ENCODE data around the gene PTK6.
"Not testable (repeated sequence)": the region's sequence is repeated elsewhere in the genome, so short reads cannot be mapped to it uniquely, and the experiment has no call there.

Gene PTK6

DNA sequence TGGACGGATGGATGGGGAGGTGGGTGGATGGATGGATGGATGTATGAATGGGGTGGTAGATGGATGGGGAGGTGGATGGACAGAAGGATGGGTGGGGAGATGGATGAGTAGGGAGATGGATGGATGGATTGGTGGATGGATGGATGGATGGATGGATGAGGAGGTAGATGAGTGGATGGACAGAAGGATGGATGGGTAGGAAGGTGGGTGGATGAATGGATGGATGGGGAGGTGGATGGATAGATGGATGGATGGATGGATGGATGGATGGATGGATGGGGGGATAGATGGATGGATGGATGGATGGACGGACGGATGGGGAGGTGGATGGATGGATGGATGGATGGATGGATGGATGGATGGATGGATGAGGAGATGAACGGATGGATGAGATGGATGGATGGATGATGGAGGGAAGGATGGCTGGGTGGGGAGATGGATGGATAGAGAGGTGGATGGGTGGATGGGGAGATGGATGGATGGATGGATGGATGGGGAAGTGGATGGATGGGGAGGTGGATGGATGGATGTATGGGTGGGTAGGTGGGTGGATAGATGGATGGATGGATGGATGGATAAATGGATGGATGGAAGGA, 45.4 kb downstream of the PTK6 start:
- no peak for DNase-seq

GRCh38 chr20:63491078-63491477, 46.1 kb downstream of the PTK6 start:
- no peak for DNase-seq

GRCh38 chr20:63490416-63490815, 46.8 kb downstream of the PTK6 start:
- no peak for DNase-seq

DNA sequence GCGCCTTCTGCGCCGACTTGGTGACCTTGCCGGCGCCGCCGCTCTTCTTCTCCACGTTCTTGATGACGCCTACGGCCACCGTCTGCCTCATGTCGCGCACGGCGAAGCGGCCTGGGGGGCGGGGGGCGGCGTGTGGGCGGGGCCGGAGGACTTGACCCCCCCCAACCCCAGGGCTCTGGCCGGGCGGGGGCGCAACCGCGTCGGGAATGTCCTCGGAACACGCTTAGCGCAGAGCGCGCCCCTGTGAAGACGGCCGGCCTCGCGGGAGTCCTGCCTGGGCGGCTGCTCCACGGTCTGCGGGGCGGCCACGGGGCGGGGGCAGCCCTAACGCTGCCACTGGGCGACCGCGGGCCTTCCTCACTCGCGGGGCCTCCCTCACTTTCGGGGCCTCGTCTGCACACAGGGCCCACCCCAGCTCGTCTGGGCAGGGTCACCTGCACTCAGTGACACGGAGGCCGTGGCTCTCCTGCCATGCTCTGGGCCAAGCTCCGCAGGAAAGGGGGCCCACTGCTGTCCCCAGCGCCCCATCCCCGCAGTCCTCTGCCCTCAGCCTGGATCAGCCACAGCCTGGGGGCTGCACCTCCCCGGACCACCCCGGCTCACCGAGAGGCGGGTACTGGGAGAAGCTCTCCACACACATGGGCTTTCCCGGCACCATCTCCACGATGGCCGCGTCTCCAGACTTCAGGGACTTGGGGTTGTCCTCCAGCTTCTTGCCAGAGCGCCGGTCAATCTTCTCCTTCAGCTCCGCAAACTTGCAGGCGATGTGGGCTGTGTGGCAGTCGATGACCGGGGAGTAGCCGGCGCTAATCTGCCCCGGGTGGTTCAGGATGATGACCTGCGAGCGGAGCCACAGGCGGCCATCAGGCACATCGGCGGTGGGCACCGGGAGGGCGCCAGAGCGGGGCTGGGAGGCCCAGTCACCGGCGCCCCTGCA, 48.6 kb downstream of the PTK6 start:
- DNase-seq: no peak

- no peak for DNase-seq
Measured at GRCh38 chr20:63487781-63488241, 49.4 kb downstream of the PTK6 start.

GRCh38 chr20:63487116-63487764, 49.9 kb downstream of the PTK6 start:
- no peak for DNase-seq

- no peak for DNase-seq
Measured at GRCh38 chr20:63486300-63486855, 50.8 kb downstream of the PTK6 start.

DNA sequence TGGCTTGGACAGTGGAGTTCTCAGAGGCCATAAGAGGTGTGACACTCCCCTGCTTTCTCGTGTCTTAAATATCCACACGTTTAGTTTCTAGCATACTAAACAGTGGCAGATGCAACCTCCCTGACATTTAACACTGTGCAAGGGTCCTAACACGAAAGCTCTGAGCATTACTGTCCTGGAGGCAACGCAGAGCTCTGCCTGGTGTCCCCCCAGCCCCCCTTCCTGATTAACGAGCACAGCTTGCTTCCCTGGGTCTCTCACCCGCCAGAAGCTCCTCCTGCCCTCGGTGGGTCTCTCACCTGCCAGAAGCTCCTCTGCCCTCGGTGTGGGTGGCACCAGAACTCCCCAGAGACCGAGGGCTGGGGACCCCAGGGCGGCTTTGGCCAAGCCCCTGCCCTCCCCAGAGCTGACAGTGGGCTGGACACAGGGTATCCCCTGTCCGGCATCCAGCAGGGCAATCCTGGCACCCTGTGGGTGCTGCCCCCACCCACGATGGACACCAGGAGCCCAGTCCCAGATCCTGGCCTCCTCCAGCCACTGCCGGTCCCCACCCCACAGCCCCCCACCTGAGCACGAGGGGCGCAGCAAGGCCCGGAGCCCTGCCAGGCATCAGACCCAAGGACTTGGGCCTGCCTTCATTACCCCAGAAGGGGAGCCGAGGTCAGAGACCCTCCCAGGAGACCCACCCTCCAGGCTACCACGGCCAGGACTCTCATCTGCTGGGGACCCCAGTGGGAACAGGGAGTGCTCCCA, 52.3 kb downstream of the PTK6 start:
- DNase-seq: no peak

GRCh38 chr20:63484236-63484635, 52.9 kb downstream of the PTK6 start:
- DNase-seq: no peak

DNA sequence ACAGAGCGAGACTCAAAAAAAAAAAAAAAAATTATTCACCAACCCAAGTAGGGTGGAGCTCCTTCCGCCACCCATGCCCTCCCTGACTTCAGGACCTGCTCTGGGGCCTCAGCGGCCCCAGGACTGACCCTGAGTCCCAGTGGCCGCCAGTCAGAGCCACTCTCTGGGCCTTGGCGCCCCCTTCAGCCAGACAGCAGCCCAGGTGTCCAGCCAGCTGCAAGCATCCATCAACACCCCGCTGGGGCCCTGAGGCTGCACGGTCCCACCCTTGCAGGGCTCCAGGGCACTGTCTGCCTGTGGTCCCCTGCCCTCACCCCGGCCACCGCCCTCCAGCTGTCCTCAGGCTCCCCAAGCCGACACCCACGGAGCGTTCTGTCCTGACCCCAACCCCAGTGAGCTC, 53.3 kb downstream of the PTK6 start:
- DNase-seq: no peak

DNA sequence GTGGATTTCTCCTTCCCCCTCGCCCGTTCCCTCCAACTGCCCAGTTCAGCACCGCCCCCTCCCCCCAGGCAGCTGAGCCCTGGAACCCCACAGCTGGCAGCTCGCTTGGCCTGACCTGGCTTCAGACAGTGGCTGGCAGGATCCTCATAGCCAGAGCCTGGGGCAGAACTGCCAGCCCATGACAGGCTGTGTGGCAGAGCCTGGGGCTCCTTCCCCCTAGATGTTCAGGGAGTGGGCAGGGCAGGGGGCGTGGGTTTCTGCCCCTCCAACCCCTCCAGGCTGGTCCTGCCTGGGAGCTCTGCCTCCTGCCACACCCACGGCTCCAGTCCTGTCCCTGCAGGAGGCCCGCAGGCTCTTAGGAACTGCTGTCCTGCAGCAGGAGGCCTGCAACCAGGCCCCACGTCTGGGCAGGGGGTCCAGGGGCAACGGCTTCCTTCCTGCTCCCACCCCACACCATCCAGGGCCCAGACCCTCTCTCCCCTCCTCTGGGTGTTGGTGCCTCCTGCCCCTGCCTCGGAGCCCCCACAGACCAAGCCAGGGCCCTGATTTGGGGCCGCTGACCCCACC, 55.1 kb downstream of the PTK6 start:
- DNase-seq: no peak

DNA sequence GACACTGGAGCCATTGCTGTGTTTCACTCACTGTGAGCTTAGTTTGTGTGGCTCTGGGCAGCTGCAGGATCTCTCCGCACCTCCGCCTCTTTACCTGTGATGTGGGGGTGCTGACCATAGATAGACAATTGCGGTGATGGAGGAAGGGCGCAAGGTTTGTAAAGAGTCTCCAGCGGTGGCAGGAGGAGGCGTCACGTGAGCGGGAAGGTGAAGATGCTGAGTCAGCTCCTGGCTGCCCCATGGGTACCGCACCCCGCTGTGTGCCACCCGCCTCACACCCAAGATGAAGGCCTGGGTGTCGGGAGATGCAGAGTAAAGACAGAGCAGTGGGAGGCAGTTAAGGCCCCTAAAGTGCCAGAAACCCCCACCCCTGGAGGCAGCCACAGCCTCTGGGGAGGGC, 55.7 kb downstream of the PTK6 start:
- no peak for DNase-seq

- not testable (repeated sequence) for DNase-seq
Measured at GRCh38 chr20:63479695-63480419, 57.3 kb downstream of the PTK6 start.

DNA sequence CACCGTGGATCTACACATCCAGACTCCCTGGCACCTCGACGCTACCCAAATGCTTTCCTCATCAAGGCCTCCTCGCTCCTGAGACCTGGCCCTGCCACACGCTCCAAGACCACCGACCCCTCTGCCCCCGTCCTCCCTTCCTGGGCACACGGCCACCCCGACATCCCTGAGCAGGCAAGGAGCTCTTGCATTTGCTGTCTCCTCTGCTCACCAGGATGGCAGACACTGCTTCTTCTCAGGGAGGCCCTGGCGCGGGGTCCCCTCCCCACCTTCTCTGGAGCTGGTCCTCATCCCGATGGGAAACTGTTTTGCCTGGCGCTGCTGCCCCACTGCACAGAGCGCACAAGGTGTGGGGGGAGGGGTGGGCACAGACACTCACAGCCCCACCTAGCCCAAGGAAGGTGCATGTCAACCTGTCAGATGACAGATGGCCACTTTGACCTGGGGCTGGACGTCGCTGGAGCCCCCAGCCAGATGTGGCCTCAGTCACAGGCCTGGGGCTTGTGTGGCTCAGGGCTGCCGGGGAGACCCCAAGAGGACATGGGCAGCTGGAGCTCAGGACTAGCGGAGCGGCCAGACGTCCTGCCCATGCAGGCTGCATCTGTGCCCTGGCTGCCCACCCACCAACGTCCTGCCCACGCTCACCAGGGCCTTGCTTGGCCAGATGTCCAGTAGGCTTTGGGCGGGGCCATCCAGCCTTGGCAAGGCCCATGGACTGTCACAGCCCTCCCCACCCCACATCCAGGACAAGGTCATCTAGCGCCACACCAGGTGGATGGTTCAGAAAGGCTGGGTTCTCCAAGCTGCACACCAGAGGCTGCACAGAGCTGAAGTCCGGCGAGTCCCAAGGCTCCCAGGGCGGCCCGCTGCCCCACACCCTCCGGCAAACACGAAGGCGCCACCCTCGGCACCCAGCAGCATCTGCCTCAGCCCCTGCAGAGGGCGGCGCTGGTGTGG, 58.6 kb downstream of the PTK6 start:
- no peak for DNase-seq

All from activated CD4-positive, CD25-positive, alpha-beta regulatory T cell treated with anti-CD3 and anti-CD28 coated beads, Interleukin-2, amount 50 U/mL, for 72 hours (primary cell).